Large intestine (tissue), 3 donors: ENCODE data around the gene SHOX. TPM values are rescaled to one million over a fixed set of nuclear protein-coding genes. Genes with fewer than 3 reads are reported as not detected.
"Not testable (repeated sequence)": the region's sequence is repeated elsewhere in the genome, so short reads cannot be mapped to it uniquely, and the experiment has no call there.

Experiments used
- DNase-seq, 2 donors: peaks; one replicate each; pipeline versions ENCODE4 v3.0.0 to v3.0.0-alpha.2; 2013
- H3K27ac ChIP-seq: one replicate; pipeline ENCODE4 v1.5.1; 2013; ENCODE audit warnings: low read length
- H3K27me3 ChIP-seq: 2 replicates; pipeline ENCODE4 v1.6.1; 2013; ENCODE audit warnings: low read length; ENCODE audit not compliant: control insufficient read depth, insufficient read depth
- H3K36me3 ChIP-seq: 2 replicates; pipeline ENCODE4 v1.6.1; 2013; ENCODE audit warnings: low read length; ENCODE audit not compliant: control insufficient read depth, insufficient read depth
- H3K4me1 ChIP-seq: one replicate; pipeline ENCODE4 v1.6.1; 2013; ENCODE audit warnings: low read length; ENCODE audit not compliant: control insufficient read depth, insufficient read depth
- H3K4me3 ChIP-seq: one replicate; pipeline ENCODE4 v1.5.1; 2013; ENCODE audit warnings: low read length
- H3K9me3 ChIP-seq: one replicate; pipeline ENCODE4 v1.6.1; 2013; ENCODE audit warnings: mild to moderate bottlenecking, low read depth, low read length, moderate library complexity; ENCODE audit not compliant: control insufficient read depth
- WGBS: methylation state at CpG from one replicate; pipeline ENCODE4 v1.1.5; 2013; ENCODE audit warnings: low lambda C conversion rate; ENCODE audit not compliant: insufficient coverage; 5-methylcytosine and 5-hydroxymethylcytosine counted together
- polyA plus RNA-seq: library from polyadenylated mRNA; unstranded; fragments of 120-200 nt; gene quantifications from one replicate; pipeline ENCODE4 v1.2.1, GENCODE V29; 2013

The SHOX gene
- polyA plus RNA-seq, 1 donor = 0.01 TPM

DNA sequence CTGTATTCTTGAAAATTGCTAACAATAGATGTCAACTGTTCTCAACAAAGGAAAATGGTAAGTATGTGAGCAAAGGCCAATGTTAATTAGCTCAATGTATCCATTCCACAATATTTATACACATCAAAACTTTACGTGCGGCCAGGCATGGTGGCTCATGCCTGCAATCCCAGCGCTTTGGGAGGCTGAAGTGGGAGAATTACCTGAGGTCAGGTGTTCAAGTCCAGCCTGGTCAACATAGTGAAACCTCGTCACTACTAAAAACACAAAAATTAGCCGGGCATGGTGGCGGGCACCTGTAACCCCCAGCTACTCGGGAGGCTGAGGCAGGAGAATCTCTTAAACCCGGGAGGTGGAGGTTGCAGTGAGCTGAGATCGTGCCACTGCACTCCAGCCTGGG lies 27.6 kb upstream of the SHOX start:
- 100% methylated on average over 3 of the region's 9 CpGs for WGBS
- H3K4me3 ChIP-seq, H3K27ac ChIP-seq, DNase-seq, H3K4me1 ChIP-seq, H3K9me3 ChIP-seq, H3K36me3 ChIP-seq, H3K27me3 ChIP-seq: not testable (repeated sequence)

GRCh38 chrX:604616-605015 lies 26.0 kb upstream of the SHOX start:
- DNase-seq, H3K4me3 ChIP-seq, H3K4me1 ChIP-seq, H3K27me3 ChIP-seq, H3K27ac ChIP-seq, H3K36me3 ChIP-seq, H3K9me3 ChIP-seq: not testable (repeated sequence)

DNA sequence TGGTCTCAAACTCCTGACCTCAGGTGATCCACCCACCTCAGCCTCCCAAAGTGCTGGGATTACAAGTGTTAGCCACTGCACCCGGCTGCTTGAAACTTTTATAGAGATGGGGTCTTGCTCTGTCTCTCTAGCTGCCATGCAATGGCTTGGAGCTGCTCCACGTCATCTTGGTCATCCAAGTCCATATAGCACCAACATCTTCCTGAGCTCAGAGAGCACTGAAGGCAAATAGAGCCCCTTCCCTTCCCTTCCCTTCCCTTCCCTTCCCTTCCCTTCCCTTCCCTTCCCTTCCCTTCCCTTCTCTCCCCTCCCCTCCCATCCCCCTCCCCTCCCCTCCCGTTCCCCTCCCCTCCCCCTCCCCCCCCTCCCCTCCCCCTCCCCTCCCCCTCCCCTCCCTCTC lies 22.5 kb upstream of the SHOX start:
- not testable (repeated sequence) for H3K4me1 ChIP-seq, H3K36me3 ChIP-seq, H3K27me3 ChIP-seq, H3K9me3 ChIP-seq, H3K4me3 ChIP-seq, DNase-seq, H3K27ac ChIP-seq
- WGBS = no CpG with 5 or more reads among the region's 3 CpGs

- Histone ChIP-seq H3K9me3 (no peaks in the 10 kb centered on the region), H3K36me3 (no peaks in the 10 kb centered on the region), H3K4me3 (no peak overlapping the region), H3K4me1 (no peaks in the 10 kb centered on the region), H3K27me3 (no peaks in the 10 kb centered on the region), H3K27ac (no peak overlapping the region)
- no peak for DNase-seq
- no CpG with 5 or more reads among the region's 5 CpGs for WGBS
These were observed 16.5 kb upstream of the SHOX start for GRCh38 chrX:614136-614535.

DNA sequence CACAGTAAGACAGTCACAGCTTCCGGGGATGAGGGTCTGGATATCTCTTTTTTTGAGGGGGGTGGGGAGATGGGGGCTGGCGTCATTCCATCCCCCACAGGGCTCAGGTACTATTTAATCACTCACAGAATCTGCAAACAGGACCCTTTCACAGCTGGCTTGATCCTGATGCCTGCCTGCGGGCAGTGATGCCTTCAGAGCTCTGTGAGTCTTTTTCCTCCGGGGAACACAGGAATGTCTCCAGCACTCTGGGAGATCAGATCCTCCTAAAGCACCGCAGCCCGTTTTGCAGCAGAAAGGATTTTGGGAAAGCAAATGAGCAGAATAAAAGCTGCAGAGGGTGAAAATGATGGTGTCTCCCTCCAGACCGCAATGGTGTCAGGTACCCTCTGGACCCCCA lies 13.2 kb upstream of the SHOX start:
- Histone ChIP-seq H3K4me1 (no peaks in the 10 kb centered on the region), H3K36me3 (no peaks in the 10 kb centered on the region), H3K27ac (no peak overlapping the region), H3K27me3 (peaks cover 17% of the 10 kb centered on the region), H3K9me3 (no peaks in the 10 kb centered on the region), H3K4me3 (no peak overlapping the region)
- 60% methylated on average over 1 of the region's 7 CpGs for WGBS
- no peak for DNase-seq

DNA sequence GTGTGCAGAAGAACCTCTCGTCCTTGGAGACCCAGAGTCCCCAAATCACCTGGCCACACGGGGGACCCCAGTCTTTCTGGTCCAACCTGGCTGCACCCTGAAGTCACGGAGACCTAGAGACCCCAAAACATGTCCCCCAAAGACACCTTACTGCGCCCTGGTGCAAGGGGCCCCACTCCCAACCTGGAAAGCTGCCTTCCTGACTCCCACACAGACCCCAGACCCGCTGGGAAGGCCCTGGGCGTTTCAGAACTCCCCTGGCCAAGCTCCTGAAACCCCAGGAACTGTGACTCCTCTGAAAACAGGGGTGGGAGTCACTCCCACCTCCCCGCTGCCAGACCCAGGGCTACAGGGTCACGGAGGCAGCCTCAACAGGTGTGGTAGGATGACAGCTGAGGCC lies 12.7 kb upstream of the SHOX start:
- no peaks in the 10 kb centered on the region for H3K9me3 ChIP-seq
- no peak for DNase-seq
- H3K27ac ChIP-seq = no peak overlapping the region
- H3K4me3 ChIP-seq = no peak overlapping the region
- H3K4me1 ChIP-seq = no peaks in the 10 kb centered on the region
- H3K27me3 ChIP-seq = peaks cover 17% of the 10 kb centered on the region
- H3K36me3 ChIP-seq = no peaks in the 10 kb centered on the region
- no CpG with 5 or more reads among the region's 8 CpGs for WGBS

DNA sequence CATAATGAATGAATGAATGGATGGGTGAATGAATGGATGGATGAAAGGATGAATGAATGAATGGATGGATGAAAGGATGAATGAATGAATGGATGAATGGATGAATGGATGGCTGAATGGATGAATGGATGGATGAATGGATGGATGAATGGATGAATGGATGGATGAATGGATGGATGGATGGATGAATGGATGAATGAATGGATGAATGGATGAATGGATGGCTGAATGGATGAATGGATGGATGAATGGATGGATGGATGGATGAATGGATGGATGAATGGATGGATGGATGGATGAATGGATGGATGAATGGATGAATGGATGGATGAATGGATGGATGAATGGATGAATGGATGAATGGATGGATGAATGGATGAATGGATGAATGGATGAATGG lies 12.3 kb upstream of the SHOX start:
- not testable (repeated sequence) for H3K4me1 ChIP-seq, H3K4me3 ChIP-seq, H3K27ac ChIP-seq, H3K9me3 ChIP-seq, DNase-seq, H3K36me3 ChIP-seq
- H3K27me3 ChIP-seq = peaks cover 17% of the 10 kb centered on the region

- H3K36me3 ChIP-seq = no peaks in the 10 kb centered on the region
- H3K27me3 ChIP-seq = peaks cover 23% of the 10 kb centered on the region
- DNase-seq = no peak
- no peaks in the 10 kb centered on the region for H3K4me1 ChIP-seq
- no peak overlapping the region for H3K4me3 ChIP-seq
- H3K9me3 ChIP-seq = no peaks in the 10 kb centered on the region
- H3K27ac ChIP-seq = no peak overlapping the region
- WGBS = no CpG with 5 or more reads among the region's 54 CpGs
These were observed 11.7 kb upstream of the SHOX start for GRCh38 chrX:618761-619450.

- Histone ChIP-seq H3K4me3 (no peak overlapping the region), H3K9me3 (no peaks in the 10 kb centered on the region), H3K36me3 (no peaks in the 10 kb centered on the region), H3K4me1 (no peaks in the 10 kb centered on the region), H3K27ac (no peak overlapping the region), H3K27me3 (peaks cover 28% of the 10 kb centered on the region)
- no CpG with 5 or more reads among the region's 23 CpGs for WGBS
- DNase-seq = no peak
These were observed 11.2 kb upstream of the SHOX start for GRCh38 chrX:619451-619811.

- H3K4me1 ChIP-seq = no peaks in the 10 kb centered on the region
- WGBS = no CpG with 5 or more reads among the region's 48 CpGs
- no peak for DNase-seq
- no peak overlapping the region for H3K4me3 ChIP-seq
- peaks cover 29% of the 10 kb centered on the region for H3K27me3 ChIP-seq
- H3K36me3 ChIP-seq = no peaks in the 10 kb centered on the region
- H3K9me3 ChIP-seq = no peaks in the 10 kb centered on the region
- H3K27ac ChIP-seq = no peak overlapping the region
These were observed 10.6 kb upstream of the SHOX start for GRCh38 chrX:619812-620531.
